HG03432 (cell line): Measurements from ENCODE around the gene GLOD4.
A peak's percentile ranks its signal among the peaks of the same experiment; 100 is the strongest.
"Not testable (repeated sequence)": the region's sequence is repeated elsewhere in the genome, so short reads cannot be mapped to it uniquely, and the experiment has no call there.

Experiments
- ATAC-seq: cut with Tn5 transposase; IDR thresholded peaks from one replicate; pipeline ENCODE4 v1.9.1; 2021; ENCODE audit warnings: mild to moderate bottlenecking, moderate library complexity; ENCODE audit not compliant: unreplicated experiment

Gene GLOD4, protein sequence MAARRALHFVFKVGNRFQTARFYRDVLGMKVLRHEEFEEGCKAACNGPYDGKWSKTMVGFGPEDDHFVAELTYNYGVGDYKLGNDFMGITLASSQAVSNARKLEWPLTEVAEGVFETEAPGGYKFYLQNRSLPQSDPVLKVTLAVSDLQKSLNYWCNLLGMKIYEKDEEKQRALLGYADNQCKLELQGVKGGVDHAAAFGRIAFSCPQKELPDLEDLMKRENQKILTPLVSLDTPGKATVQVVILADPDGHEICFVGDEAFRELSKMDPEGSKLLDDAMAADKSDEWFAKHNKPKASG

DNA sequence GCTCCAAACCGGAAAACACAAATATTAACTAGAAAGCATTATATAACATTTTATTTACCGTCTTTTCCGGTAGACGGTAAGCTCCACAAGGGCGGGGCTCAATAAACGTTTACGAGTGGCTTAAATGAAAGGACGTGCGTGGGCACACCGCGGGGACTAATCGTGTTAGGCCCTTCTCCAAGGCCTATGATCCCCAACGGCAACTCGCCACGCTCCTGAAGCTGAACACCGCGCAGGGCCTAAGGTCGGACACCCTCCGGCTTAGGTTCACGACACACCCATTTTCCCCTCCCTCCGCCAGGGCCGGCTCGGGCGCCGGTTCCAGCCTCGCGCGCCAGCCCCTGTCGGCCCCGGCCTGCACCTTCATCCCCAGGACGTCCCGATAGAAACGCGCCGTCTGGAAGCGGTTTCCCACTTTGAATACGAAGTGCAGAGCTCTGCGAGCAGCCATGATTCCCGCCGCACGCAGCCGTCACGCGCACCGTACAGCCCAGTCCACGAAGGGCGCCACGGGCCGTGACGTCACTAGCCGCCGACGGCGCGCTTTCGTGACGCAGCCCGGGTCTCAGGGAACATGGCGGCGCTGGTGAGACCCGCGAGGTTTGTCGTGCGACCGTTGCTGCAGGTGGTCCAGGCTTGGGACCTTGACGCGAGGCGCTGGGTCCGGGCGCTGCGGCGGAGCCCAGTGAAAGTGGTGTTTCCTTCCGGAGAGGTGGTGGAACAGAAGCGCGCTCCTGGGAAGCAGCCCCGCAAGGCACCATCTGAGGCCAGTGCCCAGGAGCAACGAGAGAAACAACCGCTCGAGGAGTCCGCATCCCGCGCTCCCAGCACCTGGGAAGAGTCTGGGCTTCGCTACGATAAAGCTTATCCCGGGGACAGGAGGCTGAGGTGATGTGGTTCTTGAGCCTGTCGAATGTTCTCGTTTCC is at the start of gene GLOD4, which contains the start of gene MRM3:
GLOD4 (minus strand) TSS at position 476 of the 927 bp plus-strand sequence; CDS start at position 451, 25 bp downstream.
MRM3 (plus strand) TSS at position 549 of the 927 bp plus-strand sequence; CDS start at position 575, 26 bp downstream.
- ATAC-seq = peak; percentile 91

DNA sequence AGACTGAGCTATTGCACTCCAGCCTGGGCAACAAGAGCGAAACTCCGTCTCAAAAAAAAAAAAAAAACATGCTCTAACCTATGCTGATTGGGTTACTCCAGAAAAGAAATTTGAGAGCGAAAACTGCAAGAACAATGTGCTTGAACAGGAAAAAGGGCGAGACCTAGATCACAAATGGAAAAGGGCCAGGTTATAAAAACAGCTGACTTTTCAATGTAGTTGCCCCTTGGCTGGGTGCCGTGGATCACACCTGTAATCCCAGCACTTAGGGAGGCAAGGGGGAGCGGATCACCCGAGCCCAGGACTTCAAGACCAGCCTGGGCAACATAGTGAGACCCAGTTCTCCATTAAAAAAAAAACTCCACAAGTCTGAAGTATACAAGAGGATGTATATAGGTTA is 48.9 kb upstream of the GLOD4 start:
- no peak for ATAC-seq

DNA sequence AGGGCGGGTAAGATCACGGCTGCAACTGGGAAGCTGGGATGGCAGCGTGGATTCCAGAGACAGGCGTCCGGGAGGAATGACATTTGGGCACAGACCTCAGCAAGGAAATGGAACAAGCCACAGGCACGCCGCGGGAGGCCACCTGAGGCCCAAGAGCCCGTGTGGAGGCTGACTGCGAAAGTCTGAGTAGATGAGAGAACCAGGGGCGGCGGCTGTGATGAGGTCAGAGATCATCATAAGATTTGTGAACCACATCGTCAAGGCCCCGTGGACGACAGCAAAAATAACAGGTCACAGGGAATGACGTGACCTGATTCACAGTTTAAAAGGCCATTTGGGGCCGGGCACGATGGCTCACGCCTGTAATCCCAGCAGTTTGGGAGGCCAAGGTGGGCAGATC is 48.3 kb upstream of the GLOD4 start:
- no peak for ATAC-seq

DNA sequence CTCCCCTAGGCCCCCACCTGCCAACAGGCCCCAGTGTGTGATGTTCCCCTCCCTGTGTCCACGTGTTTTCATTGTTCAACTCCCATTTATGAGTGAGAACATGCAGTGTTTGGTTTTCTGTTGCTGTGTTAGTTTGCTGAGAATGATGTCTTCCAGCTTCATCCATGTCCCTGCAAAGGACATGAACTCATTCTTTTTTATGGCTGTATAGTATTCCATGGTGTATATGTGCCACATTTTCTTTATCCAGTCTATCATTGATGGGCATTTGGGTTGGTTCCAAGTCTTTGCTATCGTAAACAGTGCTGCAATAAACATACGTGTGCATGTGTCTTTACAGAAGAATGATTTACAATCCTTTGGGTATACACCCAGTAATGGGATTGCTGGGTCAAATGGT is 47.5 kb upstream of the GLOD4 start:
- ATAC-seq = not testable (repeated sequence)

DNA sequence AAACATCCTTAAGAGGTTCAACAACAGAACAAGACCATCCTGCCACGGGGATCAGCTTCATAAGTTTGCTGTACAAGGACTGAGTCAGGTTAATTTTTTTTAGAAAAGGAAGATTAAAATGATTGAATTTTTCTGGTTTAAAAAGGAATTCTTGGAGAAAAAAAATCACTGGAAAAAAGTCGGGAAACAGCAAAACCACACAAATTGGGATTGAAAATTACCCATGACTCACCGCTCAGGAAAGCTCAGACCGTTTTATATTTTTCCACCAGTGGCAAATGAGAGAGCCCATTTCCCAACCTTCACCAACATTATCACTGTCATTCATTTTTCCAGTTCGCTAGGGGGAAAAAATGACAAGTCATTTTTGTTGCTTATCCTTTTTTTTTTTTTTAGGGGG is 46.7 kb upstream of the GLOD4 start:
- no peak for ATAC-seq

DNA sequence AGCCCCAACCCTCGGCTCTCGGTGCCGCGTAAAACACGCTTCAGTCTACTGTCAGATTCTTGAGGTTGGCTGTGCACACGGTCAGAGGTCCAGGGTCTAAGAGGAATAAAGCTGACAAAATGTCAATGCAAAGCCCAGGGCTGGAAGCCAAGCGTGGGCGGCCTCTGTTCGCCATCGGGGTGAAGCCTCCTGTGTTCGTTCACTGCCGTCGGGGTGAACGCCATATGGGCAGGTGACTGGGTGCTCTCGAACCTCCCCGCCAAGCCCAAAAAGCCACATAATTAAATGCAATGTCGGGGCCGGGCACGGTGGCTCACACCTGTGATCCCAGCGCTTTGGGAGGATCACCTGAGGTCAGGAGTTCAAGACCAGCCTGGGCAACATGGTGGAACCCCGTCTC is 44.7 kb upstream of the GLOD4 start:
- no peak for ATAC-seq

DNA sequence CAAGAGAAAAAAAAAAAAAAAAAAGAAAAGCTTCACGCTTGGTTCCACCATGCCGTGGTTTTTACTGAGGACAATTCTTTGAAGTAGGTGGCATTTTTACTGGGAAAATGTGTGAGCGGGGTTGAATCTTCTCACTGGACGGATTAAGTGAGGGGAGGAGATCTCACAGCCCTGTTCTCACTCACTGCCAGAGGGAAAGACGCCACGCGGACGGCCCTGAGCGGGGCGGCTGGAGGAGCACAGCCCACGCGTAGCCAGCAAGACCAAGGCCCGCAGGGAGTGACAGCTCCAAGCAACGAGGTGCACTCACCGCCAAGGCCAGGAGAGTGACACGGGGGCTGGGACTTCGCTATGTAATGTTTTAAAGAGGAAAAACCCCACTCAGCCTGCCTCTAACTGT is 43.1 kb upstream of the GLOD4 start:
- ATAC-seq = no peak

DNA sequence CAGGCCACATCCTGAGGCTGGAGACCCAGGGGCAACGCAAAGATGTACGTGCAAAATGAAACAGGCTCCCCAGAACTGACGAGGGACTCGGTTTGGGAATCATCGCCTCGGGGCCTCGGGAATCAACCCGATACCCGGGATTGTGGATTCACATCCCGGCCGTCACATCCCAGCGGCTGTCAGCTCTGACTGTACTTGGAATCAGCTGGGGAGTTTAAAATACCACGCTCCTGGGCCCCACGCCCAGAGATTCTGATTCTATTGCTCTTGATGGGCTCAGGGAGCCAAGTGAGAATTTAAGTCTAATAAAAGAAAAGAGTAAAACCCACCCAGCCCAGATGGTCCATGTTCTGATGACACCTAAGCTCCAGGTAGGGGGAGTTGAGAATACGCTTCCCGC is 42.3 kb upstream of the GLOD4 start:
- no peak for ATAC-seq

DNA sequence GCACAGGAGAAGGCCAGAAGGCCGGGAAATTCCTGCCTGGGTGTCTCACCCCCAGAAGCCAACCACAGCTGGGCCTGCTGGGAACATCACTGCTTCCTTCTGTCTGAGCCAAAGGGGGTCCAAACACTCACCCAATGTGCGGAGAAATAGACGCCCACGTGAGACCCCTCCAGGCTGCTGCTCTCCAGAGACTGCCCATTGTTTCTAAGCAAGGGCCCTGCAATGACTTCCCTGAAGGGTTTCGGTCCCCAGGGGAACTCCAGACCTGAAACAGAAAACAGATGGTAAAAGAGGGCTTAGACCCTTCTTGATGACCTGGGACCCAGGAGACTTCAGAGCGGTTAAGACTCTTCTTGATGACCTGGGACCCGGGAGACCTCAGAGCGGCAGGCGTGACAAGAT is 41.4 kb upstream of the GLOD4 start:
- ATAC-seq = peak; percentile 48

DNA sequence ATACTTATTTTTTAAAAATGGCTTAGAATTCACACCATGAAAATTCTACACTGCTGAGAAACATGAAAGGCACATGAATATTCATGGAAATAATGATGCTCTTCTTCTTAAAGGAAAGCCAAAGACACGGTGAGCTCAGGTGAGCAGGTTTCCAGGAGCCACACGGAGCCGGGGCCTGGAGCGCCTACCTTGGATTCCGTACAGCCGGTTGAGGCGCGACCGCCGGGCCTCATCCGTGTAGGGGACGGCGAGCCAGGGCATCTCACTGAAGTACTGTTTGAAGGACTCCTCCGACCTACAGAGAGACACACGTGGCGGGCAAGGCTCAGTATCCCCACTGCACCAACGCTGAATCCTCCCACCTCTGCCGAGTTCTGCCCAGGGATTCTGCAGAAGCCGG is 37.2 kb upstream of the GLOD4 start:
- ATAC-seq = no peak

DNA sequence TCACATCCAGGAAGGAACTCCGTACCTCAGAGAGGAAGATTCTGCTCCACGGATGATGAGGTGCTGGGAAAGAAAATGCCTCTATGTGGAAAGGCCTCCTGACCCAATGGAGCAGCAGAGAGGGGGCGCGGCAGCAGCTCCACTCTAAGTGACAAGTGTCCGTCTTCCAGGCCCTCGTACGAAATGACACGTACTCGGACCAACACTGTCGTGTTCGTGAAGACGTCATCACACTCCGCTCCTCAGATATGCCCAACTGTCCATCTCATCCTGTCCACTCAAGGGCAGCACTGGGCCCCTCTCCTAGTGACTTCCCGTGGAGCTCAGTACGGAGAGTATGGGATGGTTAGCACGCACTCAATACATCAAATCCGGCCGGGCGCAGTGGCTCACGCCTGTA is 32.3 kb upstream of the GLOD4 start:
- no peak for ATAC-seq

DNA sequence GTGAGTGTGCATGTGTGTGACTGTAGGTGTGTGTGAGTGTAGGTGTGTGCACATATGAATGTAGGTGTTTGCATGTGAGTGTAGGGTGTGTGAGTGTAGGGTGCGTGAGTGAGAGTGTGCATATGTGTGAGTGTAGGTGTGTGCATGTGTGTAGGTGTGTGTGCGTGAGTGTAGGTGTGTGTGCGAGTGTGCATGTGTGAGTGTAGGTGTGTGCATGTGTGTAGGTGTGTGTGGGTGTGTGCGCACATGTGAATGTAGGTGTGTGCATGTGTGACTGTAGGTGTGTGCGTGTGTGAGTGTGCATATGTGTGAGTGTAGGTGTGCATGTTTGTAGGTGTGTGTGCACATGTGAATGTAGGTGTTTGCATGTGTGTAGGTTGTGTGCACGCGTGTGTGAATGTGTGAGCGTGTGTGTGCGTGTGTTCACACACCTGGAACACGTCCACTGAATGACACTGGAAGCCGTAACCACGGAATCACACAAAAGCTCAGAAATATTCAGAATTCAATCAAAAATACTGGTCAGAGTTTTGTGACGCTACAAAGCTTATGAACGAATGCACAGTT is 30.6 kb upstream of the GLOD4 start:
- no peak for ATAC-seq

DNA sequence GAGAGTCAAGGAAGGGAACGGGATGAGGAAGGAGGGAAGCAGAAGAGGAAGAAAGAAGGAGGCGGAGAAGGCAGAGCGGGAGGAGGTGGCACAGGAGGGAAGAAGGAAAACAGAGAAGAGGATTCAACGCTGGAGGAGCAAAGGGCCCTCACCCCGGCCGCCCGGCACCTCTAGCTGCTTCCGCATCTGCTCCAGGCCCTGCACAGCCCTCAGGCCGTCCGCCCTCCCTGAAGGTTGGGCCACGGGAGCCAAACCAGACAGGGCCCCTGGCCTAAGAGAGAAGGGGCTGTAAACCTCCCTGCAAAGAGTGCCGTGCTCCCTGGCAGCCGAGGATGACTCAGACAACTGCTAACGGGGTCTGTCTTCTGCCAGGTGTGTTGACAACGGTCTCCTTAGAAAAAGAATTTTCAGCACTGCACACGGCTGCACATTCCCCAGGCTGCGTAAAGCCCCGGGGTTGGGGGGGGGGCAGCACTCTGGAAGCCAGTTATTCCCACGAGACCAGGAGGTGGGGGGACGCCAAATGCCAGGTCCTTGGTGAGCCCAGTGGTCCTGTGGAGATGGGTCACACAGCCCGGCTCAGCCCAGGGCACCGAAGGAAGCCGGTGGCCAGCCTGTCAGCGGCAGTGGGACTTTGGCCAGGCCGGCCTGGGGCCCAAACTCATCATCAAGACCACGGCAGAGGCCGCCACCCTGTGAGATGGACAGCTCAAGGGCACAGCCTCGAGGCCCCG is 29.1 kb upstream of the GLOD4 start:
- no peak for ATAC-seq

DNA sequence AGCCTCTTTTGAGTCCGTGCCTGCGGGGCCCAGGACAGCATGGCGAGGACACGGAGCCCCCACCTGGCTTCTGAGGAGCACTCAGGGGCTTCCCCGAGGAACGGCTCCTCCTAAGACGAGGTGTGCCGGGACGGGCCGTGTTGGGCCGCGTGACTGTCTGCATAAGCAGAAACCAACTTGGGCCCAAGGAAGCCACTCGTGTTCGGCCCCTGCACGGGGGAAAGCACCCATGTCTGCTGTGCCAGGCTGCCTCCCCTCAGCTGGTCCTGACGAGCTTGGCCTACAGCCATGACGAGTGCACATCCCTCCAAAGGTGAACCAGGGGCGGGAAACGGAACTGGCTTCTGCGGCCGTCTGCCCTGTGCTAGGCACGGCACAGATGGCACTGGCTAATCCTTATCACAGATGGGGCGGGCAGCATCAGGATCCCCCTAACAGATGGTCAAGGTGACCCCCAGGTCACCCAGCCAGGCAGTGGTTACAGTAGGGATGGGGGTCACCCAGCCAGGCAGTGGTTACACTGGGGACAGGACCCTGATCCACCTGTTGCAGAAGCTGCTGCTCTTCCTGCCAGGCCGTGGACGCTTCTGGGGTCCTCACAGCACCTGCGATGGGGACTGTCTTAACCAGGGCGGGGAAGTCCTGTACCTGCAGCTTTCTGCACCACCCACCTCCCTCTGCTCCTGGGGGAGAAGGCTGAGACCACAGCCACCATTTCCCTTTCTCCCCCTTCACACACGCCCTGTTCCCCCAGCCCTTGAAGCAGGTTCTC is 25.6 kb upstream of the GLOD4 start:
- no peak for ATAC-seq

DNA sequence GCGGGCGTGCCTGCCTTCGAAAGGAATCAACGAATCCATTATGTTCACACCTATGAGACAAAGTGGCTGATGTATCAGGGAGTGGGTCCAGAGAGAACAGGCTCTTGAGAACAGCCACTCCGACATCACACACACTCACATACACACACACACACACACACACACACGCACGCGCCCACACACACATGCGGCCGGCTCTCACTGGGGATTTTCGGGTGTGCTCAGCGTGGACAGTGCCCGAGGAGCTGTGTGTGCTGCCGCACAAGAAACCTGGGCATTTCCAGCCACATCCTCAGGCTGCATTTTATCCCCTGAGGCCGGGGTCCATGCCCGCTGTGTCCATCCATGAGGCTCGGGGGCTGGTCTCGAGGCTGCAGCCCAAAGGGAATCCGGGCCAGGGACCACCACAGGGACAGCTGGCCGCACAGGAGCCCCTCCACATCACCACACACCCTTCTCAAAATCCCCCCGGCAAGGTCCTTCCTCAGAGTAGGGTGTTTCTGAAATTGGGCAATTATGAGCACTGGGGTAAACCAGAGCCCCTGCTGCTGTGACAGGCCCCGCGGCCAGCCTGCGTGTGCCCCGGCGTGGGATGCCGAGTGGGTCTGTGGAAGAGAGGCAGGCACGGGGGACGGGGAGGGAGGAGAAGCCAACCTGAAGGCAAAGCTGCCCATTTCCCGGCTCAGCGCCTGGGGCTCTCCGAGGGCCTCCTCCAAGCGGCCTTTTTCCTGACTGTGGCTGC is 24.9 kb upstream of the GLOD4 start:
- ATAC-seq = no peak

DNA sequence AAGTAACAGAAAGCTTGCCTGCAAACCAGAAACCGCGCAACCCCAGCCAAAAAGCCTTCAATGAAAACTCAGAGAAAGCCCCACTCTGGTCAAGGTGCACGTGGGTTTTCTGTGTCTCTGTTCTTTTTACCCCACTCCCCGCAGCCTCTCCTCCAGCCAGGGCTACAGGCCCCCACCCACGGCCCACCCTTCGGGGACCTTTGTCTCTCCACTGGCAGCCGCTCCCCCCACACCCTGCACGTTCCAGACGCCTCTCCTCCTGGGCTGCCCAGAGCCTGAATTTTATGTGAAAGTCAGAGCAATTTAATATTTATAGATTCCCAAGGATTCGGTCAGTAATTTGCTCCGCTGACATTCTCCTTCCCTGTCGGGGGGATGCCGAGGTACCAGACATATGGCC is 24.3 kb upstream of the GLOD4 start:
- ATAC-seq = no peak

DNA sequence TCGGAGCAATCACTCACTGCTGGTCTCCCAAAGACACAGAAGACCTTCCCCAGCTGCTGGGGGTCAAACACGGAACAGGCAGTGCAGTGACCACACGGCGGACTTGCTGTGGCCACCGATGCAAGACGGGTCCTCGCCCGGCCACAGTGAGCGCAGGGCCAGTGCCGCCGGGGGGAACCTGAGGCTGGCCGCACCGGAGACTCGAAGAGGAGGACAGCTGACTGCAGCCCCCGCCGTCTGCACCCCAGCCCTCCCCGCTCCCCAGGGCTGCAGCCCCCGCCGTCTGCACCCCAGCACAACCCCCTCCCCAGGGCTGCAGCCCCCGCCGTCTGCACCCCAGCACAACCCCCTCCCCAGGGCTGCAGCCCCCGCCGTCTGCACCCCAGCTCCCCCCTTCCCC is 23.8 kb upstream of the GLOD4 start:
- ATAC-seq = not testable (repeated sequence)

DNA sequence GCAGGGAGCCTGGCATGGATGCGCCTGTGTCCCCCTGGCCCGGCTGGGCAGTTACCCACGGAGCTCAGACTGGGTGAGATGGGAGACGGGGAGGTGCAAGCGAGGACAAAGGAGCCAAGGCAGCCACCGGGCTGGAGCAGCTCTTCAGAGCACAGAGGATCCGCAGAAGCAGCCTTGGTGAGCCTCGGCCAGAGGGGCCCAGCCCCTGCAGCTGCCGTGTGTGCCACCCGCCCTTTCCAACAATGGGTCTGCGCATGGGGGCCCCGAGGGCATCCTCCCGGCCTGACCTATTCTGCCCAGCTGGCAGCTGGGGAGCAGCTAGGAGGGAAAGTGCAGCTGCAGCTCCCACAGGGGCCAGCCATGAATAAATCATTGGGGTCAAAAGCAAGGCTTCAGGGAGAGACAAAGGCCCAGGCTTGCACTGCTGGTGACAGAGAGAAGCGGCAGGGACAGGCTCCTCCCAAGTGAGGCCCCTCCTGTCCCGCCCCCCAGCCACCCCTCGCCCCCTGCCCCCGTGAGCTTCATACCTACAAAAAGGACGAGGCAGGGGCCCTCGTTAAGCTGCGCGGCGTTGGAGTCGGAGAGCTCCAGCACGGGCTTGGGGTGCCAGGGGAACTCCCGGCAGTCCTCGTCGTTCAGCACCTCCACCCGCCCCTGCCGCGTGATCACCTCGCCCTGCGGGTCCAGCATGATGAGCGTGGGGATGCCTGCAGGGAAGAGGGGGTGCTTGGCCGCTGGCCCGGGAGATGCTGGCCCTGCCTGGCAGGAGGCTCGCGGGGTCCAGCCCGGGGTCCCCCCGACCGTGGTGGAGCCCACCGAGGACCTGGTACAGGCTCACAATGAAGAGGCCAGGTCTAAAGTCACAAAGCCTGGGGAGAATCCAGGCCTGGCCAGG is 22.7 kb upstream of the GLOD4 start:
- no peak for ATAC-seq
